Neuronal stem cell (in vitro differentiated cells): ENCODE data around the gene WDR5.

Experiments used
- DNase-seq: peaks from one replicate; pipeline ENCODE4 v3.0.0-alpha.2; 2013; ENCODE audit warnings: low spot score
- H2AFZ ChIP-seq: one replicate; pipeline ENCODE4 v1.6.1; 2013; ENCODE audit warnings: mild to moderate bottlenecking, low read length, inconsistent platforms
- H2AK5ac ChIP-seq: 2 replicates; pipeline ENCODE4 v1.6.1; 2013; ENCODE audit warnings: low read depth, mild to moderate bottlenecking, inconsistent platforms, low read length, moderate library complexity, mixed read lengths
- H2BK120ac ChIP-seq: 2 replicates; pipeline ENCODE4 v1.6.1; 2013; ENCODE audit warnings: low read depth, mild to moderate bottlenecking, inconsistent platforms, low read length, moderate library complexity, mixed read lengths
- H2BK12ac ChIP-seq: one replicate; pipeline ENCODE4 v1.6.1; 2013; ENCODE audit warnings: low read length, inconsistent platforms
- H2BK15ac ChIP-seq: 2 replicates; pipeline ENCODE4 v1.6.1; 2013; ENCODE audit warnings: mild to moderate bottlenecking, low read length, inconsistent platforms, mixed read lengths
- H2BK5ac ChIP-seq: one replicate; pipeline ENCODE4 v1.6.1; 2013; ENCODE audit warnings: inconsistent platforms, mild to moderate bottlenecking, low read length, moderate library complexity
- H3K14ac ChIP-seq: one replicate; pipeline ENCODE4 v1.6.1; 2013; ENCODE audit warnings: low read length, inconsistent platforms
- H3K18ac ChIP-seq: 2 replicates; pipeline ENCODE4 v1.6.1; 2013; ENCODE audit warnings: low read length, inconsistent platforms
- H3K23ac ChIP-seq: 2 replicates; pipeline ENCODE4 v1.6.1; 2013; ENCODE audit warnings: low read depth, mild to moderate bottlenecking, mixed read lengths, low read length, inconsistent platforms; ENCODE audit not compliant: poor library complexity
- H3K27ac ChIP-seq: replicated peaks from 3 replicates; pipeline ENCODE4 v1.5.1; 2013; ENCODE audit warnings: low read length, inconsistent platforms
- H3K27me3 ChIP-seq, 3 experiments: 2 replicates each; pipeline ENCODE4 v1.6.1; 2013; ENCODE audit warnings: low read length in 3 of 3, mild to moderate bottlenecking in 2 of 3, inconsistent platforms in 1 of 3, low read depth in 1 of 3, mixed read lengths in 1 of 3, moderate library complexity in 1 of 3; ENCODE audit not compliant: control insufficient read depth in 3 of 3, insufficient read depth in 3 of 3
- H3K36me3 ChIP-seq, 2 donors: replicated peaks in 1 of 2; 2 replicates each; pipeline ENCODE4 v1.6.1; 2013; ENCODE audit warnings: low read length in 2 of 2; ENCODE audit not compliant: control insufficient read depth in 2 of 2, insufficient read depth in 2 of 2
- H3K4ac ChIP-seq: 2 replicates; pipeline ENCODE4 v1.6.1; 2013; ENCODE audit warnings: inconsistent platforms, mild to moderate bottlenecking, low read length, moderate library complexity
- H3K4me1 ChIP-seq, 2 donors: 1 replicate in 1 of 2; 2 replicates in 1 of 2; pipeline ENCODE4 v1.6.1; 2013; ENCODE audit warnings: low read length in 2 of 2, low read depth in 1 of 2; ENCODE audit not compliant: control insufficient read depth in 2 of 2, insufficient read depth in 1 of 2
- H3K4me2 ChIP-seq: one replicate; pipeline ENCODE4 v1.6.1; 2013; ENCODE audit warnings: mild to moderate bottlenecking, low read length, inconsistent platforms; ENCODE audit not compliant: insufficient read depth, poor library complexity, severe bottlenecking
- H3K4me3 ChIP-seq, 2 donors: 2 replicates each; pipeline ENCODE4 v1.5.1; 2013; ENCODE audit warnings: low read length in 2 of 2, mild to moderate bottlenecking in 2 of 2, inconsistent platforms in 1 of 2, moderate library complexity in 1 of 2
- H3K79me1 ChIP-seq: one replicate; pipeline ENCODE4 v1.6.1; 2013; ENCODE audit warnings: low read depth, mild to moderate bottlenecking, inconsistent platforms, low read length, moderate library complexity
- H3K9ac ChIP-seq: one replicate; pipeline ENCODE4 v1.6.1; 2013; ENCODE audit warnings: mild to moderate bottlenecking, low read depth, low read length, inconsistent platforms; ENCODE audit not compliant: poor library complexity
- H3K9me3 ChIP-seq, 2 donors: replicated peaks in 1 of 2; 2 replicates each; pipeline versions ENCODE3 to v1.6.1; 2013; ENCODE audit warnings: low read length in 2 of 2, mild to moderate bottlenecking in 2 of 2, inconsistent platforms in 1 of 2, low read depth in 1 of 2, mixed read lengths in 1 of 2, moderate library complexity in 1 of 2; ENCODE audit not compliant: control insufficient read depth in 2 of 2, insufficient read depth in 1 of 2
- H4K8ac ChIP-seq: one replicate; pipeline ENCODE4 v1.6.1; 2013; ENCODE audit warnings: low read depth, mild to moderate bottlenecking, inconsistent platforms, low read length, moderate library complexity
- H4K91ac ChIP-seq: one replicate; pipeline ENCODE4 v1.6.1; 2013; ENCODE audit warnings: low read length, low read depth, mild to moderate bottlenecking, inconsistent platforms; ENCODE audit not compliant: poor library complexity
- WGBS, 2 donors: extraction: QIAGEN DNeasy Blood & Tissue Kit; methylation state at CpG; one replicate each; pipeline ENCODE4 v1.1.7; 2013; ENCODE audit warnings: missing lambda C conversion rate in 2 of 2, mixed read lengths in 1 of 2; ENCODE audit not compliant: insufficient read length in 2 of 2, insufficient replicate concordance in 1 of 2; ENCODE audit errors: extremely low coverage in 2 of 2; 5-methylcytosine and 5-hydroxymethylcytosine counted together

WDR5 gene

DNA sequence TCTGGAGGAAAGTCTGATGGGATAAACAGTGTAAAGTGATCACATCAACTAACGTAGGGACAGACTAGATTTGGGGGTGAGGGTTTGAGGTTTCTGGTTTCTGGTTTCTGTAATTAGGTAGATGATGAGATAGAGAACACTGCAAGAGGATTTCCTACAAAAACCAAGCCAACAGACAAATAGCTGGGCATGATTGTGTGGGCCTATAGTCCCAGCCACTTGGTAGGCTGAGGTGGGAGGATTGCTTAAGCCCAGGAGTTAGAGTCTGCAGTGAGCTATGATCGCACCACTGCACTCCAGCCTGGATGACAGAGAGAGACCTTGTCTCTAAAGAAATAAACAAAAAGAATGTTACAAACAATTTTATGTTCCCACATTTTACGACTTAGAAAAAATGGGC is 62.9 kb downstream of the WDR5 start:
- Histone ChIP-seq H3K27ac (no peak overlapping the region), H3K36me3 (no peaks in the 10 kb centered on the region), H3K4me1 (no peaks in the 10 kb centered on the region), H4K8ac (no peak overlapping the region), H3K4me3 (no peak overlapping the region), H3K9ac (no peak overlapping the region), H3K18ac (no peak overlapping the region), H2BK15ac (no peak overlapping the region), H3K9me3 (no peaks in the 10 kb centered on the region), H3K4ac (no peak overlapping the region), H3K4me2 (no peak overlapping the region), H3K23ac (no peak overlapping the region), H2BK120ac (no peak overlapping the region), H2AK5ac (no peak overlapping the region), H2BK12ac (no peak overlapping the region), H2AFZ (no peak overlapping the region), H3K27me3 (peaks cover 0 to 8% (median 0%) of the 10 kb centered on the region in 3 experiments), H2BK5ac (no peak overlapping the region), H3K14ac (no peak overlapping the region), H4K91ac (no peak overlapping the region), H3K79me1 (no peaks in the 10 kb centered on the region)
- no CpG with 5 or more reads among the region's 3 CpGs for WGBS, 2 donors
- no peak for DNase-seq

GRCh38 chr9:134200730-134201129 is 64.8 kb downstream of the WDR5 start:
- H2BK5ac ChIP-seq, result no peak overlapping the region
- no peak overlapping the region for H3K9ac ChIP-seq
- H3K18ac ChIP-seq, result no peak overlapping the region
- H3K36me3 ChIP-seq, result no peaks in the 10 kb centered on the region
- DNase-seq, result no peak
- H2BK15ac ChIP-seq, result no peak overlapping the region
- peaks cover 0 to 4% (median 0%) of the 10 kb centered on the region in 3 experiments for H3K27me3 ChIP-seq
- H2BK120ac ChIP-seq, result no peak overlapping the region
- no peaks in the 10 kb centered on the region for H3K9me3 ChIP-seq
- no peak overlapping the region for H3K23ac ChIP-seq
- no peak overlapping the region for H2BK12ac ChIP-seq
- no peak overlapping the region for H4K8ac ChIP-seq
- H3K4ac ChIP-seq, result no peak overlapping the region
- H2AFZ ChIP-seq, result no peak overlapping the region
- no peak overlapping the region for H4K91ac ChIP-seq
- no peak overlapping the region for H3K27ac ChIP-seq
- H3K4me3 ChIP-seq, result no peak overlapping the region
- no peak overlapping the region for H3K4me2 ChIP-seq
- H3K4me1 ChIP-seq, result peaks cover 3 to 4% of the 10 kb centered on the region in 2 donors
- no peaks in the 10 kb centered on the region for H3K79me1 ChIP-seq
- no peak overlapping the region for H3K14ac ChIP-seq
- WGBS, 2 donors, result no CpG with 5 or more reads among the region's 1 CpG
- no peak overlapping the region for H2AK5ac ChIP-seq

DNA sequence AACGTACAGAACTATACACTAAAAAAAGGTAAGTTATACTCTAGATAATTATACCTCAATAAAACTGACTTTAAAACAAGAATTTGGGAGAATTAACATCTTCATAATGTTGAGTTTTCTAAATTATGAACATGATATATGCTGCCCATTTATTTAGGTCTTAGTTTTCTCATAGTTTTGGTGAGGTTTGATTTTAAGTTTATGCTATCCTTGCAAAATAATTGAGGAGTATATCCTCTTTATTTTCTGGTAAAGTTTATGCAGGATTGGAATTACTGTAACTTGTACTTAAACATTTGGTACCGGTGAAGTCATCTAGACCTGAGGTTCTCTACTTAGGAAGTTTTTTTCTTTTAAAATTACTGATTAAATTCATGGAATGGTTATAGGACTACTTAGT is 67.3 kb downstream of the WDR5 start:
- Histone ChIP-seq H3K36me3 (no peaks in the 10 kb centered on the region), H3K9me3 (no peaks in the 10 kb centered on the region), H2BK12ac (no peak overlapping the region), H3K4me3 (no peak overlapping the region), H4K8ac (no peak overlapping the region), H4K91ac (no peak overlapping the region), H2AK5ac (no peak overlapping the region), H2BK15ac (no peak overlapping the region), H3K27ac (no peak overlapping the region), H3K27me3 (no peaks in the 10 kb centered on the region), H2BK5ac (no peak overlapping the region), H3K4me2 (no peak overlapping the region), H3K23ac (no peak overlapping the region), H3K9ac (no peak overlapping the region), H3K14ac (no peak overlapping the region), H3K4me1 (peaks cover 3 to 7% of the 10 kb centered on the region in 2 donors), H3K18ac (no peak overlapping the region), H3K4ac (no peak overlapping the region), H2BK120ac (no peak overlapping the region), H2AFZ (no peak overlapping the region), H3K79me1 (no peaks in the 10 kb centered on the region)
- DNase-seq, result no peak
- no CpG with 5 or more reads among the region's 2 CpGs for WGBS, 2 donors

- Histone ChIP-seq H3K14ac (no peak overlapping the region), H2BK15ac (no peak overlapping the region), H3K4me3 (no peak overlapping the region), H3K36me3 (no peaks in the 10 kb centered on the region), H3K4me1 (peaks cover 3 to 7% of the 10 kb centered on the region in 2 donors), H3K4ac (no peak overlapping the region), H4K91ac (no peak overlapping the region), H3K23ac (no peak overlapping the region), H2BK5ac (no peak overlapping the region), H4K8ac (no peak overlapping the region), H2BK12ac (no peak overlapping the region), H3K9ac (no peak overlapping the region), H2AFZ (no peak overlapping the region), H3K18ac (no peak overlapping the region), H3K9me3 (no peaks in the 10 kb centered on the region), H2AK5ac (peak overlapping the region; percentile 60), H3K27me3 (no peaks in the 10 kb centered on the region), H3K79me1 (no peaks in the 10 kb centered on the region), H2BK120ac (no peak overlapping the region), H3K4me2 (no peak overlapping the region), H3K27ac (no peak overlapping the region)
- no CpG with 5 or more reads among the region's 1 CpG for WGBS, 2 donors
- DNase-seq, result no peak
Measured at GRCh38 chr9:134204041-134204440, 68.2 kb downstream of the WDR5 start.
